HCT116 (cell line): Measurements from ENCODE around the gene DAO.

Experiments used
- EZH2 ChIP-seq: fragments of 200-600 bp; sonication (generic); IDR thresholded peaks from 2 replicates; pipeline ENCODE4 v1.6.1; 2017; ENCODE audit warnings: antibody characterized with exemption, mixed run types
- POLR2A ChIP-seq: IDR thresholded peaks from 2 replicates; pipeline ENCODE4 v1.7.0; 2011; ENCODE audit warnings: borderline replicate concordance; ENCODE audit not compliant: insufficient read depth, insufficient read length; ENCODE audit errors: extremely low read depth
- POLR2AphosphoS5 ChIP-seq: IDR thresholded peaks from 2 replicates; pipeline ENCODE4 v1.6.1; 2011; ENCODE audit warnings: mild to moderate bottlenecking, low read depth, low read length, moderate library complexity
- SIN3A ChIP-seq: IDR thresholded peaks from 2 replicates; pipeline ENCODE4 v1.6.1; 2012; ENCODE audit warnings: low read depth
- SRF ChIP-seq: IDR thresholded peaks from 2 replicates; pipeline ENCODE4 v1.6.1; 2012; ENCODE audit warnings: low read depth
- TF ChIP-seq, protein P1 (sequence below), 3 experiments: fragments of 200-600 bp in 1 of 3; sonication (generic) in 1 of 3; IDR thresholded peaks in 2 of 3; conservative IDR thresholded peaks in 1 of 3; 2 replicates each; pipeline ENCODE4 v1.5.1; 2012 to 2017; ENCODE audit warnings: low read depth in 2 of 3, low read length in 2 of 3, antibody characterized with exemption in 1 of 3, borderline replicate concordance in 1 of 3, control low read depth in 1 of 3, mild to moderate bottlenecking in 1 of 3, mixed read lengths in 1 of 3, mixed run types in 1 of 3, moderate library complexity in 1 of 3; ENCODE audit not compliant: insufficient read depth in 1 of 3
- TF ChIP-seq, protein P2 (sequence below): IDR thresholded peaks from 2 replicates; pipeline ENCODE4 v1.6.1; 2012

DNA sequence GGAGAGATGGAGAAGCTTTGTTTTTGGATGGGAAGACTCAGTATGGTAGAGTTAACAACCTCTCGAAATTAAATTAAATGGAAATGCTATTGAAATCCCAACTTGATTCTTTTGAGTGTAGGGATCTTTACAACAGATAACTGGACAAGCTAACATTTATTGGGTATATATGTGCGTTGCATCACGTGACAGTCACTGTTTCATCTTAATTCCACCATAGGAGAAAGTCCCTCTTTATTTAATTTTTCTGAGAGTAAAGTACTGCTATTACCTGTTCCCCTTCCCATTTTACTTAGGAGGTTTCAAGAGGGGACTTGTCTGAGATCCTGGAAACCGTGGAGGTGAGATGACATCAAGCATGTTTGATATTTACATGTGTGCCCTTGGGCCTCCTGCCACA lies 11.1 kb upstream of the DAO start:
- TF ChIP-seq, protein P1, sequence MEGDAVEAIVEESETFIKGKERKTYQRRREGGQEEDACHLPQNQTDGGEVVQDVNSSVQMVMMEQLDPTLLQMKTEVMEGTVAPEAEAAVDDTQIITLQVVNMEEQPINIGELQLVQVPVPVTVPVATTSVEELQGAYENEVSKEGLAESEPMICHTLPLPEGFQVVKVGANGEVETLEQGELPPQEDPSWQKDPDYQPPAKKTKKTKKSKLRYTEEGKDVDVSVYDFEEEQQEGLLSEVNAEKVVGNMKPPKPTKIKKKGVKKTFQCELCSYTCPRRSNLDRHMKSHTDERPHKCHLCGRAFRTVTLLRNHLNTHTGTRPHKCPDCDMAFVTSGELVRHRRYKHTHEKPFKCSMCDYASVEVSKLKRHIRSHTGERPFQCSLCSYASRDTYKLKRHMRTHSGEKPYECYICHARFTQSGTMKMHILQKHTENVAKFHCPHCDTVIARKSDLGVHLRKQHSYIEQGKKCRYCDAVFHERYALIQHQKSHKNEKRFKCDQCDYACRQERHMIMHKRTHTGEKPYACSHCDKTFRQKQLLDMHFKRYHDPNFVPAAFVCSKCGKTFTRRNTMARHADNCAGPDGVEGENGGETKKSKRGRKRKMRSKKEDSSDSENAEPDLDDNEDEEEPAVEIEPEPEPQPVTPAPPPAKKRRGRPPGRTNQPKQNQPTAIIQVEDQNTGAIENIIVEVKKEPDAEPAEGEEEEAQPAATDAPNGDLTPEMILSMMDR (IDR thresholded peaks at IDR 0.05 in 2 of 3, conservative IDR thresholded peaks at IDR 0.05 in 1 of 3; ENCODE audit: borderline replicate concordance in 1 of 3, insufficient read depth in 1 of 3, low read depth in 2 of 3, low read length in 2 of 3), result no peak
- TF ChIP-seq EZH2 (no peak), SRF (no peak), POLR2A (no peak), POLR2AphosphoS5 (no peak), SIN3A (no peak)
- TF ChIP-seq, protein P2, sequence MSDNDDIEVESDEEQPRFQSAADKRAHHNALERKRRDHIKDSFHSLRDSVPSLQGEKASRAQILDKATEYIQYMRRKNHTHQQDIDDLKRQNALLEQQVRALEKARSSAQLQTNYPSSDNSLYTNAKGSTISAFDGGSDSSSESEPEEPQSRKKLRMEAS, result no peak
